DMS153 treated with DMSO at 0.1 percent for 48 hours (cell line): ENCODE measurements around the gene CFAP53.
"Not testable (repeated sequence)": the region's sequence is repeated elsewhere in the genome, so short reads cannot be mapped to it uniquely, and the experiment has no call there.

Source experiments
- DNase-seq: peaks from one replicate; lab custom pipeline; 2025; ENCODE audit not compliant: unreplicated experiment; lab: John Stamatoyannopoulos, UW

The CFAP53 gene

DNA sequence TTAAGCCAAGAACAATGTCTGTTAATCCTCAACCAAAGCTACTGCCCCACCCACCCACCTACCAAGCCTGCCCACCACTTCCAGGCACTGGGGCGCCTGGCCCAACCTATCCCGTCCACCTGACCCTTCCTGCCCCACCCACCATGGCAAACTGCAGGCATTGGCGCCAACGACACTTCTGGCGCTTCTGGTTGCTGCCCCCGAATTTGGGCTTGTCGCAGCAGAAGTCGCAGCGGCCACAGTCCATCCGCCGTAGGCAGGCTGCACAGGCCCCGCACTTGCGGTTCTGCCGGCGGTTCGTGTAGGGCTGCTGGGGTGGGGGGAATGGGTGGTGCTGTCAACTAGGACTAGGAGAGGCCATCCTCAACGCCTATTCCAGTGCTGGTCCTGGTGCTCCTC lies 7.7 kb upstream of the CFAP53 start:
- DNase-seq: no peak

DNA sequence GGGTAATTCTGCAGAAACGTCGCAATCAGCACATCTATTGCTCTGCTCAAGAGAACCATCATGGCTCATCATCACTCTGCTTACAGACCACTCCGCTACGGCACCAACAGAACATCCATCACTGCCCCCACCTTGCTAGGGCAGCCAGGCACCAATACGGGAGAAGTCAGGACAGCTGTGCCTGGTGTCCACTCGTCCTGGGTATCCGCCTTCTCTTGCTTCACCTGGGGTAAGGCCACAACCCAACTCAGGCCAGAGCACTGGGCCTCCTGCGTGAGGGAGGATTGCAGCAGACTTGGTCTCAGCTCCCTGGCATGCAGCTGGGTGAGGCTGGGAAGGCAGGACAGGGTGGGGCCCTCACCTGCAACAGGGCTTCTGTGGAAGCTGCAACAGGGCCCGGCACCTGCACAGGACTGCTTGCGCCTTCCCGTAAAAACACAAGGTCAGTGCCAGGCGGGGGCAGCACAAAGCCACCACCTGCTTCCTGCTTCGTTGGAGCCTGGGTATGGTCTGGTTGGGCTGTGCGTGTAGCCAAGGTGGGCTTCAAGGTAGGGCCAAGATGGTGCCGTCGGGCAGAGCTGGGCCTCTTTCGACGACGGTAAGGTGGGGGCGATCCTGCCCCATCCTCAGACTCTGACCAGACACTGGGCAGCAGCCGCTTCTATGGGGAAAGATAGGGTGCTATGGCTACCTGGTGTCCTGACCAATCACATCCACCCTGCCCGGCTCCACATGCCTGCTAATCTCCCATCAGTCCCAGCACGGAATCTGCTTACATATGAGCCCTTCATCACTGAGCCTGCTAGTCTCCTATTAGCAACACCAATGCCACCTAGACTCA lies 7.1 kb upstream of the CFAP53 start:
- DNase-seq: no peak

DNA sequence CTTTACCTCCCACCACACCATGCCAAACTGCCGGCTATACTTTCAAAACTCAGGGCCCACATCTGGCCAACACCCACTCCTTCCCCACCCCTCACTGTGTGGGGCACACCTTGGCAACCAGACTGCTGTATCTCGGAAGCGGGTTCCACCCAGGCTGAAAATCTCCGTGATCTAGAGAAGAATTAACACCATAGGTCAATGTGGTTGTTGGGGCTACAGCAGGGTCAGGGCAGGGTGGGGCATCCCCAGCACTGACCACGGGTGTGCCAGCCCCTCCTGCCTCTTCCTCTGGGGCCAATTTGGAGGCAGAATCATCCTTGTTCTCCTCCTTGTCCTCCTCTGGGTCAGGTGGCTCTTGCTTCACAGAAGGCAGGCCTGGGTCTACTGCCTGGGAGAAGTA lies 6.3 kb upstream of the CFAP53 start:
- no peak for DNase-seq

DNA sequence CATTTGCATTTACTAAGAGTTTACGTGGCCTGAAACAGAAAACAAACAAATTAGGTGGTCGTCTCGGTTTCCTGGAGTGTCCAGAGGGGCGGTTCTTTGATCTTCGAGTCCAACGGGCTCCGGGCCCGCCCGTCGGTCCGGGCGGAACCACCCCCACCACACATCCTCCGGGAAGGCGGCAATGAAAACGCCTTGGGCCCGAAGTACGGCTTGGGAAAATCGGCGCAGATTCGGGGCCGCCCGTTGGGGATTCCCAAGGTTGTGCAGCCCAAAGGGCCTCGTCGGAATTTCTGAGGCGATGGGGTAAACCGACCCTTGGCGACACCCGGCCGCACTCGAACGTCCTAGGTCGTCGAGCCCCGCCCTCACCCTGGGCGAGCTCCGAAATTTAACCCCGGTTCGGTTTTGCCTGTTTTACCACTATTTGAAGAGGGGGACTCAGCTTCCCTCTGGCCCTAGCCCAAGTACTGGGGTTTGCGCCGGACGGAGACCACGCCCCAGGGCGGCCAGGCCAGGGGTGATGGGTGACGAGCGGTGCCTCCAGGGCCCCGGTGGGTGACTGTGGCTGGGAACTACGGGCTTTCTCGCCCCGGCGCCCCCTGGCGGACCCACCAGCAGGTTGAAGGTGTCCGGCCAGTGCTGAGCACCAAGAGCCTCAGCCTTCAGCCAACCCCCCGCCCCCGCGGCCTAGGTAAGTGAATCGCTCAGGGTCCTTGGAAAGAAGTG lies 1.9 kb upstream of the CFAP53 start:
- DNase-seq: peak; percentile 35

DNA sequence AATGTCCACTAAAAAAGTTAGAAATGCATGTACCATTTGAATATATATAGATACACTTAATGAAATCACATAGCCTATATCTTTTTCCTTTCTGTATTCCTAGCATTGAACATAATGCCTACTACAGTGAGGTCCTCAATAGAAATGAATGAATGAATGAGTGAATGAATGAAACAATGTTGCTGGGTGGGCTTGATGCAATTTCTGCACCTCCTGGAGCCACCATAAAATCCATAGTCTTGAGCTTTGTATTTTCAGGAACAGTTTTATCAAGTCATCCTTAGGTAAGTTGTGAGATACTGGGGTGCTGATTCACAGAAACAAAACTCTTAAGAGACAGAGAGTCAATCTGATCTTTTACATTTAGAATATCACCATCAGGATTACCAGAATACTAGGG lies 3.3 kb downstream of the CFAP53 start:
- no peak for DNase-seq

GRCh38 chr18:50250935-50251334 lies 15.4 kb downstream of the CFAP53 start:
- DNase-seq: no peak

- no peak for DNase-seq
These were observed 16.7 kb downstream of the CFAP53 start for GRCh38 chr18:50249576-50249975.

DNA sequence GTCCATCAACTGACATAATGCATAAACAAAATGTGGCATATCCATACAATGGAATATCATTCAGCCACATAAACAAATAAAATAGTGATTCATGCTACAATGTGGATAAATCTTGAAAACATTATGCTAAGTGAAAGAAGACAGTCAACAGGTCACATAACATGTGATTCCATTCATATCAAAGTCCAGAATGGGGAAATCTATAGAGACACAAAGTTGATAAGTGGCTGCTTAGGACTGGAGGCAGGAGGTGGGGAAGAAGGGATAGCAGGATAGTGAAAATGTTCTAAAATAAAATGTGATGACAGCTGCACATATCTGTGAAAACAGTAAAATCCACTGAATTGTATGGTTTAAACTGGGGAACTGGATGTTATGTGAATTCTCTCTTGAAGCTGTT lies 18.7 kb downstream of the CFAP53 start:
- no peak for DNase-seq

DNA sequence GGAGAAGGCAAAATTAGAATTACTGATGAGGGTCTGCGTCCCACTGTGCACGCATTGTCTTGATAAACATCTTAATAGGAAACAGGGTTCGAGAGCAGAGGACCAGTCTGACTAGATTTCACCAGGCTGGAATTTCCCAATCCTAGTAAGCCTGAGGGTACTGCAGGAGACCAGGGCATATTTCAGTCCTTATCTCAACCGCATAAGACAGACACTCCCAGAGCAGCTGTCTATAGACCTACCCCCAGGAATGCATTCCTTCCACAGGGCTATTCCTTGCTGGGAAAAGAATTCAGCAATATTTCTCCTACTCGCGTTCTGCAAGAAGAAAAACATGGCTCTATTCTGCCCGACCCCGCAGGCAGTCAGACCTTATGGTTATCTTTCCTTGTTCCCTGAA lies 24.5 kb downstream of the CFAP53 start:
- not testable (repeated sequence) for DNase-seq

GRCh38 chr18:50240080-50240563 lies 26.2 kb downstream of the CFAP53 start:
- DNase-seq: no peak

- DNase-seq: no peak
These were observed 33.9 kb downstream of the CFAP53 start for GRCh38 chr18:50232419-50232818.

GRCh38 chr18:50231621-50232020 lies 34.7 kb downstream of the CFAP53 start:
- DNase-seq: no peak

GRCh38 chr18:50220249-50220648 lies 46.0 kb downstream of the CFAP53 start:
- not testable (repeated sequence) for DNase-seq

DNA sequence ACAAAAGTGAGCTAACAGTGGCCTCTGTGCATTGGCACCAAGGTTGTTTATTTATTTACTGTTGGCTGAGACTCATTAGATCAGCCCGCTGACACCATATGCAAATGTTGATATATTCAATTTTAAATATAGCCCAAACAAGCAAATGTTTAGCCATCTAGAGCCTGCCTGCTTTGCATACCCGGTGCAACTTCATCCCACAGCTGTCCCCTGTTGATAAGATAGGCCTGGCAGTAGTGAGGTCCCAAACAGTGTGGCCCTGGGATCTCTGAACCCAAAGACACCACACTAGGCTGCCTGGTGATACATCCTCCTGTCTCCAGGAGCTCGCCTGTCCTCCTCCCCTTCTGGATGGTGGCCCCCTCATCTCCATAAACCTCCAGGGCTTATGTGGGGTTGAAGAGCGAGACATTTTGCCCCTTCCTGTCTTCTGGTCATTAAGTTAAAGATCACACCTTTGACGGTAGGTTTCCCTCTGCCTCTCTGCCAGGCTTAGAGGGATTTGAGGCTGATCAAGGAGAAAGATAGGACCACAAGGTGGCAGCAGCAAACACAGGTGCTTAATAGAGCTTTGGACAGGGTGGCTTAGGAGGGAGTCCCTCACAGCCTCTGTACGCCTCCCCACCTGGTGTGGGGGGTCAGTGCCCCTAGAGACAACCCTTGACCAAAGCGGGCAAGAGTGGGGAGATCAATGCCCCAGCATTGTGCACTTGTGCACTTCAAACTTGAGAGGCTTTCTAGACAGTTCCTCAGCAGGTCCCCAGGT lies 47.7 kb downstream of the CFAP53 start:
- no peak for DNase-seq

DNA sequence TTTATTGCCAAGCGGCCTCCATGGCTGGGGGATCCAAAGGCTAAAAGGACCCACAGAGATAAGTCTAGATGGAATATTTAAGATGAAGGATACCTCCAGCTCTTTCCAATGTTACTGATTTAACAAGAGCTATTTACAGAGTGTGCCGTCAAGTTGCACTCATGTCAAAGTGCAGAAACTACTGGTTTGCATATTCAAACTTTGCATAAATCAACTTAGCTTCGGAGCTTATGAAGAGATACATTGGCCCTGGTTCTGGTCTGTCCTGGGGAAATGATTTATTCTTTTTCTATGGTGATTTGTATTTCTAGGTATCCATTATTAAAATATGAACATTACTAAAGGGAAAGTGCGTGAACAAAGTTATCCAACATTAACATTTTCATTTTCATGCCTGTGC lies 57.0 kb downstream of the CFAP53 start:
- DNase-seq: no peak

DNA sequence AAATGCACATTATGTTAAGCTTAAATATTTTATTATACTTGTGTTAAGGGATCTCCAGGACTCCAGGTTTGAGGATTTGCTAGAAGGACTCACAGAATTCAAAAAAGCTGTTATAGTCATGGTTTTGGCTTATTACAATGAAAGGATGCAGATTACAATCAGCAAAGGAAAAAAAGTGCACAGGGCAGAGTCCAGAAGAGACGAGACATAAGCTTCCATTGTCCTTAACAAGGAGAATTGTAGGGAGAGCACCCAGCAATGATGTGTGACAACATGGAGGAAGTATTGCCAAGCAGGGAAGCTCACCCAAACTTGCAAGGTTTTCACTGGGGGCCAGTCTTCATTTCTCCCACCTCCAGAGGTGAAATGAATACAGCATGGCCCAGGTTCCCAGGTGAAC lies 58.6 kb downstream of the CFAP53 start:
- no peak for DNase-seq

DNA sequence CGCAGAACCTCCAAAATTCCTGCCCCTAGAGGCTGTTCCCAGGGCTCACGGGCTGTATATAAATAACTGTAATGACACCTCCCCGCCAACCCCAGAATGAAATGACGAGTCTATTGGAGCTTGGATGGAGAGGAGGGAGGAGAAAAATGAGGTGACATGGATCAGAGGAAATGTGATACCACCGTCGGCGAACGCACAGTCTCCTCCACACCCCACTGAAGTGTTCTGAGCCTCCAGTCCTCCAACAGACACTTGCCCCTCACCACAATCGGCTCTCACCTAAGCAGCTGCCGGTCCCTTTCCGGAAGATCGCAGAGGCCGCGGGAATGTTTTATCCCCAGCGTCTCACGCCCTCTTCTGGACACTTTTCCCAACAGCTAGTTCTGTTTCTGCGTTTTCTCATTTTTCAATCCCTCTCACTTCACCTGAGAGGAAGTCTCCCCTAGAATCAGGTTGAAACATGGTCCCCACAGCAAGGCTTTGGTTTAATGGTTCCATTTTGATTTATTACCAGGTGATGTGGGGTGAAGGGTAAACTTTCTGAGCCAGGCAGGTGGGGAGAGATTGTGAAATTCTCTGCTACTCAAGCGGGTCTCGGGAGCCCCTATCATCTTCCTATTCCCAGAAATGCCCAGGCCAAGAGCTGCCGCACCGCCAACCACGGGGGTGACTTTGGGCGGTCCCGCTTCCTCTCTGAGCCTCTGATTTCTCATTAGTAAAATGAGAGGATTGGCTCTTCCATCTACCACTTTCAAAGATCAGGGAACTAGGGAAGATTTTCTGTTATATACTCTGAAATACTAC lies 62.3 kb downstream of the CFAP53 start:
- DNase-seq: peak; percentile 82

DNA sequence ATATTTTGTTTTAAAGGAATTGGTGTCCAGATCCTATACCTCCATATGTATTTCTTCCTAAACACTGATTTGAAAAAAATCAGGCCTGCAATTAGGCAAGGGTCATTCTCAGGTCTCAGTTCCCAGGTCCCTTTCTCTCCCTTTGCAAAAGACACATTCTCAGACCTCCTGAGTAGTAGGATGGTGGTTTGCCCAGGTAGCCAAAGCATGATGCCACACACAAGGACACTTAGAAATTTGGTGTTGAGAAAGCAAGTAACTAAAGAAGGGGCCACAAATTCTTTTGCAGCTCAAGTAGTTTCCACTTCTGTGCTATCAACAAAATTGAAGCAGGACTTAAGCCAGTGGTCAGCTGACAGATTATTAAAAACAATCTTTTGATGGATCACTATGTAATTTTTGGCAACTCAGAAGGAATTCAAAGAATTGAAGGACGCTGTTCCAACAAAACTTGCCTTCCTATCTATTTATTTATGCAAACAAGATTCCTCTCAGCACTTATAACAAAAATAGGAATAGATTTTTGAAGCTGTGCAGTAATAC lies 64.7 kb downstream of the CFAP53 start:
- no peak for DNase-seq

DNA sequence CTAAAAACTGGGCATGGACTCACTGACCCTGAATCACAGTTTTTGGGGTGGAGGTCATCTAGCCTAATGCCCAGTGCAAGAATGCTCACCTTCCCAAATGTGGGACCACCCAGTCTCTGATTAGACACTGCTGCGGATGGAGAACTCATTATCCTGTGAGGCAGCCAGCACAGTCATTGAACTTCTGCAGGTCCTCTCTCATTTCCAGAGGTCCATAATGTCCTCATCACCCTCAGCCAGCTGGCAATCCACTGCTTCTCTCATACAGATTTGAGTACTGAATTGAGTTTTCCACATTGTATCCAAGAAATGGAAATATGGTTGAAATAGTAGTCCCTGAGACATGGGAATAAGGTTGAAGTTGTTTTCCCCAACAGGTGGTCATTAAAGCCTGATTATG lies 66.4 kb downstream of the CFAP53 start:
- no peak for DNase-seq

DNA sequence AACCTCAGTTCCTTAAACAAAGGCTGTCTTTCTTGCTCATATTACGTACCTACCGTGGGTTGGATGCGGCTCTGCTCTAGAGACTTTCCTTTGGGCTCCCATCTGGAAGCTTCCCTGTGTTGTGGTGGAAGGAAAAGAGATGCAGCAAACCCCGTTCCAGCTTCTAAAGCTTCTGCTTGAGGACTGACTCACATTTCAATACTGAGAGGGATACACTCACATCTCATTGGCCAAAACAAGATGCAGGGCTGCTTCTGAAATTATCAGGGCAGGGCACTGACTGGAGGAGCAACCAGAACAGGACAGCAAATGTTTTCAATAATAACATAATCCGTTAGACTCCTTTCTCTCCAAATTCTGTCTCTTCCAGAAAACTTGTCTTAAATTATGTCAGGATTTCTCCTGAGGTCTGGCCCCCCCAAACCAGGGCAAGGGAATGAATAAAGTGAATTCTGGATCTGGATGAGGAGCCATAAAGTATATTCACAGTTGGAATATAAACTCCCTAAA lies 66.9 kb downstream of the CFAP53 start:
- no peak for DNase-seq
